Measurements from ENCODE around the gene IGFL4.

Gene IGFL4

GRCh38 chr19:46021531-46022041, 19.2 kb downstream of the IGFL4 start:
- DNase-seq (ENCODE audit: low read depth in 3 of 3) = no peak

DNA sequence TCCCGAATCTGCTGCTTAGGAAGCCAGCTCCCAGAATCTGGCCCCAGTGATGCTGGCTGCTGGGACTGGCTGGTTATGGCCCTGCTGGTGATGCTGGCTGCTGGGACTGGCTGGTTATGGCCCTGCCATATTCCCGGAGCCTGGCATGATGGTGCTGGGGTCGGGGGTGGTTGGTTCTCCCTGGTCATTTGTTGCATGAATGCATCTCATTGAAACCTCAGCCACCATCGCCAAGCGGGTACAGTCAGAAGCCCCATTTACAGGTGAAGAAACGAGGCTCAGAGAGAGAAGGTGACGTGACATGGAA, 20.0 kb downstream of the IGFL4 start:
- DNase-seq (ENCODE audit: low read depth in 3 of 3) = no peak

GRCh38 chr19:46019270-46019669, 21.5 kb downstream of the IGFL4 start:
- DNase-seq (ENCODE audit: low read depth in 3 of 3) = no peak

GRCh38 chr19:46018729-46019251, 22.0 kb downstream of the IGFL4 start:
- no peak for DNase-seq (ENCODE audit: low read depth in 3 of 3)

GRCh38 chr19:46017874-46018675, 22.7 kb downstream of the IGFL4 start:
- no peak for DNase-seq (ENCODE audit: low read depth in 3 of 3)

DNA sequence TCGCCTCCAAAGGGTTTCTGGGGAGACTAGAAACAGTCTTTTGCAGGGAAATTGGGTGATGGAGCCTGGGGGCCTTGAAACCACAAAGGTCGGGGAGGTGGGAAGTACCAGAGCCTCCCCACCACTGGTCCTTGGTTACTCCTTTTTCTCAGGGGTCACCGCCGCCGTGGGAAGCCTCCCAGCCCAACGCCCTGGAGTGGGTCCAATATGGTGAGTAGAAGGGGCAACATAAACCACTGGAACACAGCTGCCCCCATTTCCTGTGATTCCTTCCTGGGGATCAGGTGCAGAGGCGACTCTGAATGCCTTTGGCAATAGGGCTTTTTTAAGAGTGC, 23.7 kb downstream of the IGFL4 start:
- no peak for DNase-seq (ENCODE audit: low read depth in 3 of 3)

GRCh38 chr19:46016426-46017094, 24.2 kb downstream of the IGFL4 start:
- DNase-seq (ENCODE audit: low read depth in 3 of 3) = peak; percentile 63 to 82 (median 63)

DNA sequence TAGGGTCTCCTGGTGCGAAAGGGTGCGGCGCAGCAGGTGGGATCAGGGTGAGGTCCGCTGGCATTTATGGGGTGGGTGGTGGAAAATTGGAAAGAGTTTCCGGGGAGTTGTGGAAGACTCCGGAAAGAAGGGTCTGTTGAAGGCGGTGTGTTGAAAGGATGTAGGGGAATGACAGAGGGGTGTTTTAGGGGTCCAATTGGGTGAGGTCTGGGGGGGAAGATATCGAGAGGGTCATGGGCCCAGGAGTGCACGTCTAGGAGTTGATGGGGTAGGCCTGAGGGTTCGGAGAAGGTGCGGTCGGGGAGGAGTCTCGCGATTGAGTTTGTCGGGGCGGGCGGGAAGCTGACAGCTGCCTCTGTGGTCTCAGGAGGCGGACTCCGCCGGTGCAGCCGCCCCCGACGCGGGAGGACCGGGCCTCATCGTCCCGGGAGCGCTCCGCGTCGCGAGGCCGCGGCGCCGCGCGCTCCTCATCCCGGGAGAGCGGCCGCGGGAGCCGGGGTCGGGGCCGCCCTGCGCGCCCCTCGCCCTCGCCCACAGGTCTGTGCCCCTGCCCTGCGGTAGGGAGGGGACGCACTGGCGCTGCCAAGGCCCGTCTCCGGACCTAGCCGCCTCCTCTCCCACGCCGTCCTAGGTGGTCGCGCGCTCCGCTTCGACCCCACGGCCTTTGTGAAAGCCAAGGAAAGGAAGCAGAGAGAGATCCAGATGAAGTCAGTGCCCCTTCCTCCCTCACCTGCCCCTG, 24.9 kb downstream of the IGFL4 start:
- no peak for DNase-seq (ENCODE audit: low read depth in 3 of 3)

GRCh38 chr19:46014941-46015686, 25.7 kb downstream of the IGFL4 start:
- peak in 2 of 3 donors; percentile 36 to 79 for DNase-seq (ENCODE audit: low read depth in 3 of 3)

GRCh38 chr19:46014534-46014933, 26.3 kb downstream of the IGFL4 start:
- no peak for DNase-seq (ENCODE audit: low read depth in 3 of 3)

- DNase-seq (ENCODE audit: low read depth in 3 of 3) = peak; percentile 14 to 49 (median 30)
Observed at GRCh38 chr19:46009530-46010510, 31.0 kb downstream of the IGFL4 start.

- no peak for DNase-seq (ENCODE audit: low read depth in 3 of 3)
Observed at GRCh38 chr19:46006411-46006810, 34.4 kb downstream of the IGFL4 start.

DNA sequence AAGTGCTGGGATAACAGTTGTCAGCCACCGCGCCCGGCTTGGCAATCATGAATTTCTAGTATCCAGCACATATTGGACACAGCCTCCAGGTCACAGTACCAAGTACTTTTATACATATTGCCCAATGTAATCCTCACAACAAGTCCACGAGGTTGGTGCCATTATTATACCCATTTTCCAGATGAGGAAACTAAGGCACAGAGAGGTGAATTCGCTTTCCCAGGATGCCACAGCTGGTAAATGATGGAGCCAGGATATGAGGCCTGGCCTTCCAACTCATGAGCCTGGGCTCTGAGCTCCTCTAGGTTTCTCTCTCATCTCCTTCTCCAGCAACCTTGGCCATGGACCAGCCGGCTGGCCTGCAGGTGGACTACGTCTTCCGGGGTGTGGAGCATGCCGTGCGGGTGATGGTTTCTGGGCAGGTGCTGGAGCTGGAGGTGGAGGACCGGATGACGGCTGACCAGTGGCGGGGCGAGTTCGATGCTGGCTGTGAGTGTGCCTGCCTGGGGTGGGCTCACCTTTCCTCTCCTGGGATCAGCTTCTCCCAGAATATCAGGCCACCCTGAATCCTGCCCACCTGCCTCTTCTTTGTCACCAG, 38.0 kb downstream of the IGFL4 start:
- DNase-seq (ENCODE audit: low read depth in 3 of 3) = no peak

GRCh38 chr19:46000491-46001246, 40.1 kb downstream of the IGFL4 start:
- peak in 2 of 3 donors; percentile 26 to 66 for DNase-seq (ENCODE audit: low read depth in 3 of 3)

GRCh38 chr19:45999653-46000121, 41.1 kb downstream of the IGFL4 start:
- DNase-seq (ENCODE audit: low read depth in 3 of 3) = no peak

DNA sequence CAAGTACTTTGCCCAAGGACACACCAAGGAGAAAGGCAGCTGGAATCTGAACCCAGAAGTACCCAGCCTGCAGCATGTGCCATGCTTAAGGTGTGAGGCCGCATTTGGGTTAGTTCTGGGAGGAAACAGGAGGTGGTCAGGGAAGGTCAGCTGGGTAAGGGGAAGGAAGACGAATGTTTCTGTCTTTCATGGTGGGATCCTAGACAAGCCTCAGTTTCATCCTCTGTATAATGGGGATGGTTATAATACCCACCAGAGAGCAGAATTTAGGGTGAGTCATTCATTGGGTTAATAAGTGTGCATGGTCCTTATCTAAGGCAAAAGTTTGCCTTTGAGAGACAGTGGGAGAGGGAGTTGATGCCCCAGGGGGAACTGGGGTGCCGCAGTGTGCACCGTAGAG, 42.0 kb downstream of the IGFL4 start:
- DNase-seq (ENCODE audit: low read depth in 3 of 3) = no peak

GRCh38 chr19:45996933-45997332, 43.9 kb downstream of the IGFL4 start:
- DNase-seq (ENCODE audit: low read depth in 3 of 3) = no peak

DNA sequence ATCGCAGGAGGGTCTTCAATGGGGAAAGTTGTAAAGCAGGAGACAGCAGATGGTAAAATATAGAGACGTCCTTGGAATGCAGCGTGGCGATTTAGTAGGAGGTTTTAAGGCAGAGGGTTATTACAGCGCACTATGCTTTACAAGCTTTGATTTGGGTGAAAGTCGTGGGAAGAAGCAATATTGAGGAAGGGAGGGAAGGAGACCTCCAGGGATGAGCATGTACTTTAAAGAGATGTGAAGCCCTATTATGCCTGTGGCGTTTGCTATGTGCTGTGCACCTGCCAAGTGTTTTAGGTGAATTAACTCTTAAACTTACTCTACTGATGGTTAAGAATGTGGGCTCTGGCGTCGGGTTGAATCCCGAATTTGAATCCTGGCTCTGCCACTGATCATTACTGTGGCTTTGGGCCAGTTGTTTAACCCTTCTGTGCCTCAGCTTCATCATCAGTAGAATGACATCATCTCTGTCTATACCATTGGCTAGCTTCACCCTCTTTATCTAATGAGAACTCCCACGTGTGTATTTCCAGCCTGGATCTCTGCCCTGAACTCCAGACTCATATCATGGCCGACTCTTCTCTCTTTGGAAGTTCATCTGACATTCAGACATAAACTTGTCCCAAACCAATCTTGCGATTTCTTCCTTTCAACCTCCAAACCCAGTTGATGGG, 45.0 kb downstream of the IGFL4 start:
- DNase-seq (ENCODE audit: low read depth in 3 of 3) = no peak

All from stimulated activated CD4-positive, alpha-beta T cell treated with anti-CD3 and anti-CD28 coated beads, TNF-alpha, amount 100 ng/mL, for 48 hours (primary cell).